Measurements from ENCODE around the gene RAB11FIP4.
"Not testable (repeated sequence)": the region's sequence is repeated elsewhere in the genome, so short reads cannot be mapped to it uniquely, and the experiment has no call there.

Gene RAB11FIP4

DNA sequence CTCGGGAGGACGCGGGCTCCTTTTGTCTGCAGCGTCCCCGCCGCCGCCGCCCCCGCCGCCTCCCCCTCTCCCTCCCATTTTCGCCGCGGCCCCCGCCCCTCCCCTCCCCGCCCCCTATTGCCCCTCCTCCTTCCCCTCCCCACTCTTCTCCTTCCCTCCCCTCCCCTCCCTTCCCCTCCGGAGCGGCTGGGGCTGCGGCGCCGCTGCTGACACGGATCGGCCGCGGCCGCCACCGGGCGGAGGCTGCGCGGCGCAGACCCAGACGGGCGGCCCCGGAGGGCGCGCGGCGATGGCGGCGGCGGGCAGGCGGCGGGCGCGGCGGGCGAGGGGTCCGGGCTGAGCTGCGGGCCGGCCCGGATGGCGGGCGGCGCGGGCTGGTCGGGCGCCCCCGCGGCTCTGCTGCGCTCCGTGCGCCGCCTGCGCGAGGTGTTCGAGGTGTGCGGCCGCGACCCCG is at the start of gene RAB11FIP4:
Gene RAB11FIP4, plus strand, starts transcription at position 180 of the 454 bp plus-strand sequence. Its CDS starts 178 bp downstream, at position 358.
- no peak for DNase-seq

DNA sequence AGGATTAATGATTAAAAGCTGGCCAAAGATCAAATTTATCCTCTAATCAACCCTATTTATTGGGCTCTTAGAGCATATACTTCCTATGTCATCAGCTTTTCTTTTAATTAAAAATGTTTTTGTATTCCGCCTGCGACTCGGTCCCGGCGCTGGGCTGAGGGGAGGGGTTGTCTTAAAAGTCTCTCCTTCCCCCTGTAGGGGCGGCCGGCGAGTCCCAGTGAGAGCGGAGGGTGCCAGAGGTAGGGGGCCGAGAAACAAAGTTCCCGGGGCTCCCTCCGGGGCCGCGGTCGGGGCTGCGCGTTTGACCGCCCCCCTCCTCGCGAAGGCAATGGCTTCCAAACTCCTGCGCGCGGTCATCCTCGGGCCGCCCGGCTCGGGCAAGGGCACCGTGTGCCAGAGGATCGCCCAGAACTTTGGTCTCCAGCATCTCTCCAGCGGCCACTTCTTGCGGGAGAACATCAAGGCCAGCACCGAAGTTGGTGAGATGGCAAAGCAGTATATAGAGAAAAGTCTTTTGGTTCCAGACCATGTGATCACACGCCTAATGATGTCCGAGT is 46.2 kb upstream of the RAB11FIP4 start:
- not testable (repeated sequence) for DNase-seq

DNA sequence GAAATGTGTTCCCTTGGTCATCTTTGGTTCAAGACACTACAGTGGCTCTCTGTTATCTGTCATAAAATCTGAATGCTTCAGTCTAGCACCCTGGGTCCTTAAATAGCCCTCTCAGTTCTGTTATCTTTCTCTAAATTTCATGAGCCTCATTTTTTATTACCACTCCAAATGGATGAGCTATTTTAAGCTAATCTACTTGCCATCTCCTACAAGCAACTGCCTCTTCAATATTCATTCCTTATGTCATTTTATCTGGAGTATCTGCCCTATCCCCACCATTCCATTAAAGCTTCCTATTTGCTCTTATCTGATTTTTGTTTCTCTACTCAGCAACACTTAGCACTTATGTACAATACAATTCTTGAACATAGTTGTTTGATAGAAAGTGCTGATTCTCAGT is 42.0 kb upstream of the RAB11FIP4 start:
- DNase-seq: no peak

DNA sequence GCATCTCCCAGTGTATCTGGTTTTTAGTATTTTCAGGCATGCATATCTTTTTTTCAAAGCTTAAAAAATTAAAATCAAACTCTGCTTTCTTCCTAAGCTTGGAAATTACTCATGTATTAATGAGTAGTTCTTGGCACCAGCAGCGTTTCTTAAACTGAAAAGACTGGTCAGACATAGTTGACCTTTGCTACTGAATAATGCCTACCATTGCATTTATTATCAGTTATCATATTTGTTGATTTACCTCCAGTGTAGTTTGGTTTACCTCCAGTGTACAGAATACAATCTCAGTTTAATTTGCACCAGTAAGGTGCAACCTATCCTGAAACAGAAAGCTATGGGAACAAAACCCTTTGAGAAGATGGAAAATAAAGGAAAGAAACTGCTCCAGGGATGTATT is 35.5 kb upstream of the RAB11FIP4 start:
- DNase-seq: no peak

DNA sequence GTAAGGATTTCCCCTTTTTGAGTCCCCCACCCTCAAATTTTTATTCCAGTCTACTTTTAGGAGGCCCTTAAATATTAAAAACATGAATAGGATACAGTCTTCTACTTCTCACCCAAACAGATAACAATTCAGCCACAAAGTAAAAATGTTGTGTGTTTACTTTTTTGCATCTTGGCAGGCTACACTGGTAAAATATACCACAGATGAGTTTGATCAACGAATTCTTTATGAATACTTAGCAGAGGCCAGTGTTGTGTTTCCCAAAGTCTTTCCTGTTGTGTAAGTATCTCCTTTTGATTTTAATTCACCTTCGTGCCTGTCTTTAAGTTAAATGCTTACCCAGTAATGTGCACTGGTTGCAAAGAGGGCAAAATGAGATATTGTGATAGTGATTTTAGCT is 34.4 kb upstream of the RAB11FIP4 start:
- no peak for DNase-seq

GRCh38 chr17:31357839-31358394 is 33.6 kb upstream of the RAB11FIP4 start:
- DNase-seq: no peak

DNA sequence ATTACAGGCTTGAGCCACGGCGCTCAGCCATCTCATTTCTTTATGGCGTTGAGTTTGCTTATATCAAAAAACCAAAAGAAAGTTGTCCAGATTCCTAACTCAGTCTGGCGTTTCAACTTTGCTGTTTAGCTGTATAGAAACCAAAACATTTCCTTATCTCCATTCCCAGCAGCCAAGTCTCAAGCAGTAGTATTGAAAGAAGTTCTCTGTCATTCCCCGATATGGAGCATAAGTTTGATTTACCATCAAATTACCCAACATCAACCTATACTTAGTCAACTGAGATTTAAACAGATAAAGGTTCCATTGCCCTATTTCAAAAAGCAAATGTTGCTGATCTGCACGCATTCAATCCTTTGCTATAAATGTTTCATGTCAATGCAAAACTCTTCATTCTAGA is 27.5 kb upstream of the RAB11FIP4 start:
- no peak for DNase-seq

DNA sequence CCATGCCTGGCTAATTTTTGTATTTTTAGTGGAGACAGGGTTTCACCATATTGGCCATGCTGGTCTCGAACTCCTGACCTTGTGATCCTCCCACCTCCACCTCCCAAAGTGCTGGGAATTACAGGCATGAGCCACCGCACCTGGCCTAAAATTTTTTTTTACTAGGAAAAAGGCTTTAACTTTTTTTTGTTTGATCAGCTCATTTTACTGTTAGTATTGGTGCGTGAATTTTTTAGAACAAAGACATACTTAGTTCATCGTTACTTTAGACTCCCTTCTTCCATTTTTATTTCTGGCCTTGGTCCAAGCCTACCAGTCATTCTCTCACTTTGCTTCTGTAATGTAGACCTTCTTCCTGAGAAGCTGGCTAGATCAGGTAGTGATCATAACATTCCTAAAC is 25.4 kb upstream of the RAB11FIP4 start:
- DNase-seq: no peak

- no peak for DNase-seq
These were observed 22.2 kb upstream of the RAB11FIP4 start for GRCh38 chr17:31369266-31369665.

- no peak for DNase-seq
These were observed 19.9 kb upstream of the RAB11FIP4 start for GRCh38 chr17:31371511-31372097.

- no peak for DNase-seq
These were observed 18.1 kb upstream of the RAB11FIP4 start for GRCh38 chr17:31373150-31374093.

- no peak for DNase-seq
These were observed 17.4 kb upstream of the RAB11FIP4 start for GRCh38 chr17:31374094-31374447.

DNA sequence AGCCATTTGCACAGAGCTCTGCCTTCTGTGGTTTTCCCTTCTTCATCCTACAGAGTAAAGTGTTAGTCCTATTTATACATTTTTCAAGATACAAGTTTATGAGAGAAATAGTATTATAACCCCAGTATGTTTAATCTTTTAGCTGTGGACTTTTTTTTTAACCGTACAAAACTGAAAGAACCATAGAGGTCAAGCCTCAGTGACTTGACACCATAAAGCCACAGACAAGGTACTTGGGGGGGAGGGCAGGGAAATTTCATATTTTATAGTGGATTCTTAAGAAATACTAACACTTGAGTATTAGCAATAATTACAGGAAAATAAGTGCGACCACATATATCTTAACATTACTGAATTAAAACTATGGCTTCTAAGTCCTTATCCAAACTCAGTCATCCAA is 17.0 kb upstream of the RAB11FIP4 start:
- no peak for DNase-seq

DNA sequence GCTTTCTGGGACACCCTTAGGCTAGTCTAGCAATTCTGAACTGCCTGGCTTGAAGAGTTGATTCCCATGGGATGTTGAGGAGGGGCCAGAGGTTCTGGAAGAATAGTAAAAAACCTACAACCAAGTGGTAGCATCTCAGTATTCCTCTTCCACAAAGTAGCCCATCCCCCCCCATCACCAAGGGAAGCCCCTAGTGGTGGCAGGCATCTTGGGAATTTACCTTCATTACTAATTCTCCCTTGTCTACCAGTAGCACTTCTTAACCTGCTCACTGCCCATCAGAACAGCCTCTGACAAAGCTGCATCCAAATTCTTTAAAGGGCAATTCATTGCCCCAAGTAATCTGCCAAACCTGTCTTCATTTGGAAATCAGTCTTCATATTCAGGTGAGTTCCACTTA is 12.8 kb upstream of the RAB11FIP4 start:
- DNase-seq: no peak

DNA sequence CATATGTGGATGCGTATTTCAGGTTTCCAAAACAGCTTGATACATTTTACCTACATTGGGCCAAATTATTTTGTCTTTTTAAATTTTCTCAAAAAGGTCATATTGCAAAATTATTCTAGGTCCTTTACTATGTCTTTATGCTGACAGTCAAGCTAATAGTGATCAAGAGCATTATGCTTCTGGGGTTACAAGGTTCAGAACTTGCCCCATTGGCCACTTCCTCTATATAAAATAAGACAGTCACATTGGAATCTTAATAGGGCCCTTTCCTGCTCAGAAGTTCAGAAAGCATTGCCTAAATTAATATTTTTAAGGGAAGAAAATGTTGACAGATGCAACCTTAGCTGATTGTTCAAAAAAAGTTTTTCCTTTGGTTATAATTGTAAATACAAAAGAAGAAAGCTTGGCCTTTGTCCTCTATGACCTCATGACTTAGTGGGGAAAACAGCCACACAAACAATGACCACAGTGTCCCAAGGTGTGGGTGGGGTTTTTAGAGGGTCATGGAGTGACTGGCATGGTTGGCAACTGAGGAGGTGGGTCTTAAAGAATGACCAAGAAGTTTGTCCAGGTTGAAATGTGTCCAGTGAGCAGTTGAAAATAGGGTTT is 11.8 kb upstream of the RAB11FIP4 start:
- DNase-seq: no peak

GRCh38 chr17:31381165-31381668 is 10.3 kb upstream of the RAB11FIP4 start:
- DNase-seq: no peak

GRCh38 chr17:31382668-31383275 is 8.7 kb upstream of the RAB11FIP4 start:
- DNase-seq: not testable (repeated sequence)

DNA sequence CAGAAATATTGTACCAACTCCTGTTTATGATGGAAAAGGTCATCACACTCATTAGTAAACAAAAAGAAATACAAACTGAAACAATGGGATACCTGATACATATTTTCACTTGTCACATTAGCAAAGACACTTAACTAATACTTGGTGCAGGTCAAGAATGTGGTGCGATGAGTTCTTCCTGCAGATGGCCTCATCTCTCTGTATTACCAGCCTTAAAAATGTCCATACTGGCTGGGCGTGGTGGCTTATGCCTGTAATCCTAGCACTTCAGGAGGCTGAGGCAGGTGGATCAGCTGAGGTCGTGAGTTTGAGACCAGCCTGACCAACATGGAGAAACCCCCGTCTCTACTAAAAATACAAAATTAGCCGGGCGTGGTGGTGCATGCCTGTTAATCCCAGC is 8.0 kb upstream of the RAB11FIP4 start:
- not testable (repeated sequence) for DNase-seq

DNA sequence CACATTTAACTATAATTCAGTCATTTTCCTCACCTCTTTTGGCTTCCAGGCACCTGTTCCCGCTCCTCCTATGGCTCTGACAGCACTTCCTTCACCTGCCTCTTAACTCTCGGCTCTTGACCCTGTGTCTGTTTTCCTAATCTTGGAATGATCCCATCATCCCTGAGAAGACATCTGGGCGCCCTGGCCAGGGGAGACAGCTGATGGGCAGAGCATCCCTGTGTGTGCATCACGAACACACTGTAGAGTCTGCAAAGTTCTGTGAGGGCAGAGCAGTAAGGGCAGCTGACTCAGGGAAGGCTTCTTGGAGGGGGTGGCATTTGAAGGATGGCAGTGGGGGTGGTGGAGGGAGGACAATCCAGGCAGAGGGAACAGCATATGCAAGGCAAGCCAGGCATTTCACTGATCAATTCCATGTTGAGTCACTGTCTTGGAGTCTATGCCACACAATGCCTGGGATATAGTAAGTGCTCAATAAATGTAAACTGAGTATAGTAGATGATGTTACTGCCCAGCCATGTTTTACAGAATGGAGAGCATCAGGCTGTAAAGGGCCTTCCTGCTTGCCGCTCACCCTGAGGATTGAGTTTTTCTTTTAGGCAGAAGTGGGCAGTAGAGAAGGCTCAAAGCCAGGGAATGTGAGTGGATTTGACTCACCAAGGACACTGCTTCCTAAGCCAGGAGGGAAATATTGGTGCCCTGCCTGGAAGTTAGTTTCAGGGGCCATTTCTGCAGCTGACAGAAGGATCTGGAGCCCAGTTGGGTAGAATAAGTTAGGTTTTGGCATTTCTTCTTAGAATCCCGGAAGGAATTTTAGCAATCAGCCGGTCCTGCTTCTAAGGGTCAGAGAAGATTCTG is 5.8 kb upstream of the RAB11FIP4 start:
- DNase-seq: no peak

DNA sequence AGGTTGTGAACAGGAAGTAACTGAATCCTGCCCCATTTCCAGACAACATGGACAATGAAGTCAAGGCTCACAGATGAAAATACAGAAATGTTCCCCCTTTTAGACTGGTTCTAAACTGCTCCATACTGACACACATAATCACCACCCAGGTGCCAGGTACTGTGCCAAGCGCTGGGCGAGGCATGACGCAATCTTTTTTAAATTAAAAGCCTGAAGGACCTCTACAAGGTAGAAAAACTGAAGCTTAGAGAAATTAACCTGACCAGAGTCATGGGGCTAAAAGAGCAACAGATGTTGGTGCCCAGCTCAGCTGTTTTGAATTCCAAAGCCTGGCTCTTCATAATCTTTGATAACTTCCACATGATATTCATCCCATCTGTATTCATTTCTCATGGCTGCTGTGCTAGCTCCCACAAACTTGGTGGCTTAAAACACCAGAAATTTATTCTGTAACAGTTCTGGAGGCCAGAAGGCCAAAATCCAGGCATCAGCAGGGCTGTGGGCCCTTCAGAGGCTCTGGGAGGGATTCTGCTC is 4.9 kb upstream of the RAB11FIP4 start:
- no peak for DNase-seq

GRCh38 chr17:31387438-31387837 is 4.0 kb upstream of the RAB11FIP4 start:
- DNase-seq: no peak
